Measurements from ENCODE around the gene ALAS2. TPM values are rescaled to one million over a fixed set of nuclear protein-coding genes. Genes with fewer than 3 reads are reported as not detected.

ALAS2 gene
- total and polyA plus RNA-seq, 4 donors = 0.10 to 111 (median 1.5) TPM

GRCh38 chrX:55004231-55004630 lies 26.5 kb downstream of the ALAS2 start:
- Histone ChIP-seq H3K9me3 (ENCODE audit: control insufficient read depth in 4 of 4, insufficient read depth in 3 of 4, low read length in 3 of 4) (no peaks in the 10 kb centered on the region), H3K4me3 (no peak overlapping the region), H3K27ac (ENCODE audit: low read depth in 1 of 2, low read length in 1 of 2) (no peak overlapping the region), H3K4me1 (ENCODE audit: control insufficient read depth in 5 of 5, insufficient read depth in 5 of 5, low read length in 5 of 5) (peaks cover 0 to 14% (median 1%) of the 10 kb centered on the region in 5 donors), H3K27me3 (ENCODE audit: control insufficient read depth in 3 of 3, insufficient read depth in 3 of 3, low read length in 2 of 3) (no peaks in the 10 kb centered on the region), H3K9ac (ENCODE audit: insufficient read depth in 1 of 2, low read length in 2 of 2) (no peak overlapping the region), H3K36me3 (ENCODE audit: control insufficient read depth in 4 of 4, insufficient read depth in 4 of 4, low read length in 4 of 4) (peaks cover 4 to 17% (median 9%) of the 10 kb centered on the region in 4 donors)
- DNase-seq = no peak
- WGBS, 2 donors = 88 to 100% methylated on average over 1 of the region's 1 CpG
- no peak for ATAC-seq (ENCODE audit: insufficient read depth, low FRiP score)
- TF ChIP-seq CTCF (IDR thresholded peaks at IDR 0.05; ENCODE audit: control extremely low read depth, extremely low read depth) = no peak

DNA sequence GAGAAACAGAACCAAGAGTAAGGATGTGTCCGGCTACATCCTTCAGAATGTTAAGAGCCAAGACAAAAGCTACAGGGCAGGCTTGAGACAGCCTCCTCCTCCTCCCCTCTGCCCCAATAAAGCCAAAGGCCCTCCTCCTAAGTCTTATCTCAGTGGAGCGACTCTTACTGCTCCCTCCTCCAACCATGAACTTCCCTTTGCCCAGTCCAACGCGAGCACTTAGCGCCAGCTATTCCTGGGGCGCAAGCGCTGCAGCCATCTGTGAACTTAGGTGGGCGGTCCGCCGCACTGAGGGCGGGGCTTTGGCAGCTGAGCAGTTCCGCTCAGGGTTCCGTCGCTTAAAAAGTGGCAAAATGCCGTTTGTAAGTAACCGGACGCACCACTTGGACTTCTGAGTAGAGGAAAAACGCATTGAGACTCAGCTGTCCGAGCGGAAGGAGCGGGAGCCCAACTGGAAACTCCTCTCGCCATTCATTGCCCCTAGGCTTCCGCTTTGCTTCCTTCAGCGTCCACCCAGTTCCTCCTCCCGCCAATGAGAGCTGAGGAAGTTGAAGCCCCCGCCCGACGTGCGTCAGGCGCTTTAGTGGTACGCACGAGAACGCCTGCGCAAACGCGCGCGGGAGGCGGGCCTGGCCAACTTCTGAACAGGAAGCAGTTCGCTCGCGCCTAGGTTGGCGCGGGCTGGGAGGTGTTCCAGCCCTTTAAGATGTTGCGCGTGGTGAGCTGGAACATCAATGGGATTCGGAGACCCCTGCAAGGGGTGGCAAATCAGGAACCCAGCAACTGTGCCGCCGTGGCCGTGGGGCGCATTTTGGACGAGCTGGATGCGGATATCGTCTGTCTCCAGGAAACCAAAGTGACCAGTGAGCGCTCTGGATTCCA lies 30.8 kb downstream of the ALAS2 start, which contains the start of gene APEX2:
APEX2 (plus strand) TSS at position 647 of the 882 bp plus-strand sequence; CDS start at position 707, 60 bp downstream.
- DNase-seq = peak; percentile 90 to 96 (median 94)
- Histone ChIP-seq H3K4me3 (peak within 1 kb of the TSS; percentile 55), H3K27ac (ENCODE audit: low read depth in 1 of 2, low read length in 1 of 2) (peak within 1 kb of the TSS; percentile 90), H3K4me1 (ENCODE audit: control insufficient read depth in 5 of 5, insufficient read depth in 5 of 5, low read length in 5 of 5) (peaks cover 0 to 6% (median 0%) of the 10 kb centered on the region in 5 donors), H3K9me3 (ENCODE audit: control insufficient read depth in 4 of 4, insufficient read depth in 3 of 4, low read length in 3 of 4) (no peaks in the 10 kb centered on the region), H3K36me3 (ENCODE audit: control insufficient read depth in 4 of 4, insufficient read depth in 4 of 4, low read length in 4 of 4) (peaks cover 0 to 13% (median 8%) of the 10 kb centered on the region in 4 donors), H3K9ac (ENCODE audit: insufficient read depth in 1 of 2, low read length in 2 of 2) (peak within 1 kb of the TSS; percentile 21 to 80), H3K27me3 (ENCODE audit: control insufficient read depth in 3 of 3, insufficient read depth in 3 of 3, low read length in 2 of 3) (peaks cover 0 to 6% (median 0%) of the 10 kb centered on the region in 3 donors)
- no peak for TF ChIP-seq CTCF (IDR thresholded peaks at IDR 0.05; ENCODE audit: control extremely low read depth, extremely low read depth)
- peak; percentile 95 for ATAC-seq (ENCODE audit: insufficient read depth, low FRiP score)
- 1 to 37% methylated on average over 53 to 55 of the region's 55 CpGs for WGBS, 2 donors

GRCh38 chrX:54995621-54996020 lies 35.2 kb downstream of the ALAS2 start:
- no peaks in the 10 kb centered on the region for H3K36me3 ChIP-seq (ENCODE audit: control insufficient read depth in 4 of 4, insufficient read depth in 4 of 4, low read length in 4 of 4)
- no peak for TF ChIP-seq CTCF (IDR thresholded peaks at IDR 0.05; ENCODE audit: control extremely low read depth, extremely low read depth)
- H3K27me3 ChIP-seq (ENCODE audit: control insufficient read depth in 3 of 3, insufficient read depth in 3 of 3, low read length in 2 of 3) = peaks cover 2 to 12% (median 3%) of the 10 kb centered on the region in 3 donors
- DNase-seq (no peak), ATAC-seq (ENCODE audit: insufficient read depth, low FRiP score) (no peak)
- H3K4me1 ChIP-seq (ENCODE audit: control insufficient read depth in 5 of 5, insufficient read depth in 5 of 5, low read length in 5 of 5) = peaks cover 0 to 6% (median 0%) of the 10 kb centered on the region in 5 donors
- no peak overlapping the region for H3K9ac ChIP-seq (ENCODE audit: insufficient read depth in 1 of 2, low read length in 2 of 2)
- H3K27ac ChIP-seq (ENCODE audit: low read depth in 1 of 2, low read length in 1 of 2) = no peak overlapping the region
- no peak overlapping the region for H3K4me3 ChIP-seq
- H3K9me3 ChIP-seq (ENCODE audit: control insufficient read depth in 4 of 4, insufficient read depth in 3 of 4, low read length in 3 of 4) = peaks cover 0 to 3% (median 0%) of the 10 kb centered on the region in 4 donors
